ENCODE data around the gene MOB1B. TPM values are rescaled to one million over a fixed set of nuclear protein-coding genes. Genes with fewer than 3 reads are reported as not detected.

MOB1B gene
- total RNA-seq (2016; rRNA removed; fragmentation: Illumina TruSeq; extraction: Trizol) (4.0 and 6.8 TPM in 2 replicates), polyA plus RNA-seq (2011; rRNA removed) (3.9 and 4.1 TPM in 2 replicates), polyA minus RNA-seq (2011; rRNA and poly(A)+ RNA removed; ENCODE audit: low replicate concordance) (8.6 and 10.3 TPM in 2 replicates), Bru-seq, nascent RNA (percentile 69 among the genes with signal in this experiment), BruChase-seq, experiment 1, labeled RNA remaining after a 6-hour chase (percentile 84 among the genes with signal in this experiment), BruChase-seq, experiment 2, labeled RNA remaining after a 2-hour chase (percentile 78 among the genes with signal in this experiment)
- 5.0 and 5.6 TPM in 2 replicates for total RNA-seq (2016; cell fraction: cytosol; rRNA removed; fragmentation: Illumina TruSeq; extraction: Trizol; ENCODE audit: low read depth)
- 3.6 and 6.8 TPM in 2 replicates for total RNA-seq (2016; cell fraction: insoluble cytoplasmic fraction; rRNA removed; fragmentation: Illumina TruSeq; extraction: Trizol)
- total RNA-seq (2016; cell fraction: membrane; rRNA removed; fragmentation: Illumina TruSeq; extraction: Trizol): 2.5 TPM in 2 replicates
- 8.2 and 8.3 TPM in 2 replicates for total RNA-seq (2016; cell fraction: nucleus; rRNA removed; fragmentation: Illumina TruSeq; extraction: Trizol)
- polyA plus RNA-seq (2011; cell fraction: cytosol; rRNA removed): 1.1 and 1.8 TPM in 2 replicates
- polyA plus RNA-seq (2011; cell fraction: nucleus; rRNA removed): 2.5 and 4.6 TPM in 2 replicates
- 4.6 TPM in 2 replicates for polyA plus RNA-seq (2012)
- 0.23 and 0.25 TPM in 2 replicates for polyA plus RNA-seq (2016; cell fraction: cytosol; fragmentation: Illumina TruSeq; extraction: Trizol; ENCODE audit: low read depth)
- 8.2 and 8.5 TPM in 2 replicates for polyA plus RNA-seq (2016; cell fraction: insoluble cytoplasmic fraction; fragmentation: Illumina TruSeq; extraction: Trizol; ENCODE audit: low read depth)
- polyA plus RNA-seq (2016; cell fraction: membrane; fragmentation: Illumina TruSeq; extraction: Trizol; ENCODE audit: low read depth): 0.68 and 0.73 TPM in 2 replicates
- polyA plus RNA-seq (2016; cell fraction: nucleus; fragmentation: Illumina TruSeq; extraction: Trizol; ENCODE audit: insufficient read depth, low read depth): 11.2 and 12.5 TPM in 2 replicates
- 12.0 and 13.8 TPM in 2 replicates for polyA minus RNA-seq (2011; cell fraction: cytosol; rRNA and poly(A)+ RNA removed)
- polyA minus RNA-seq (2011; cell fraction: nucleus; rRNA and poly(A)+ RNA removed): 14.9 and 18.5 TPM in 2 replicates
- long read RNA-seq, experiment 1: 0 reads
- long read RNA-seq, experiment 2, partial matches to known transcripts: 0 of 9 reads
- long read RNA-seq, experiment 2, other reads (novel, unspliced or antisense): 9 of 9 reads

GRCh38 chr4:70901984-70902576 lies at the start of gene MOB1B:
Gene MOB1B, plus strand, starts transcription at chr4:70902369. Its CDS starts 168 bp downstream, at chr4:70902537.
- Histone ChIP-seq H3K4me1 (ENCODE audit: insufficient read depth, low read length) (peaks cover 17% of the 10 kb centered on the region), H3K9me3 (ENCODE audit: low read length) (no peaks in the 10 kb centered on the region), H4K20me1 (ENCODE audit: insufficient read depth, low read length) (no peaks in the 10 kb centered on the region), H3K79me2 (ENCODE audit: insufficient read depth, low read length) (peaks cover 14% of the 10 kb centered on the region), H3K36me3 (replicated peaks in 1 of 2; ENCODE audit: control insufficient read depth in 1 of 2, insufficient read depth in 2 of 2, low read length in 2 of 2) (peaks cover 2 to 9% of the 10 kb centered on the region in 2 experiments; a peak in 2 of 5 replicates), H3K9ac (ENCODE audit: insufficient read depth, low read depth, low read length) (peak within 1 kb of the TSS; percentile 77), H3K27me3 (ENCODE audit: control insufficient read depth in 1 of 2, insufficient read depth in 2 of 2, low read length in 2 of 2) (no peaks in the 10 kb centered on the region; a peak in 1 of 5 replicates), H3K4me3 (replicated peaks in 1 of 3; ENCODE audit: insufficient read depth in 1 of 3, low read depth in 2 of 3, low read length in 3 of 3) (peak within 1 kb of the TSS; percentile 90 to 97 (median 94)), H3K4me2 (ENCODE audit: low read depth, low read length) (peak within 1 kb of the TSS; percentile 79), H3K27ac (ENCODE audit: extremely low read length, insufficient read depth, low read length) (peak within 1 kb of the TSS; percentile 70), H2AFZ (ENCODE audit: low read length) (peak within 1 kb of the TSS; percentile 73)
- BruUV-seq (replicated peaks): no TSS peak
- DNase-seq (ENCODE audit: low spot score) (peak; percentile 77), ATAC-seq (peak; percentile 94), FAIRE-seq (no peak)
- intact Hi-C loops (cut with micrococcal nuclease; ENCODE audit: unreplicated experiment): loop anchor here (1.0 to 10.0 kb wide), 5 partner anchors 65 to 247 kb away; partner anchors contain the start of genes DCK, GRSF1 and UTP3
- ChIA-PET POLR2A (interaction anchor here (0.6 to 2.0 kb wide), 9 partner anchors 9 to 197 kb away, joined by 3 to 11 read pairs (median 5); partner anchors contain the start of genes DCK and GRSF1), CTCF (ENCODE audit: low intra/inter-chr PET ratio, low total read pairs) (no interaction called here)
- 0% methylated on average over 21 of the region's 47 CpGs for WGBS (ENCODE audit: low lambda C conversion rate)
- in situ Hi-C loops (cut with HindIII; ENCODE audit: extremely low pct_ligation_motif_present, low pct_unique_long_range_greater_than_20kb): no loop called here
- TF ChIP-seq ZNF564 (CRISPR knock-in tag; IDR thresholded peaks at IDR 0.05) (peak; percentile 41), ZNF350 (CRISPR knock-in tag; IDR thresholded peaks at IDR 0.05; ENCODE audit: borderline replicate concordance, low read depth) (peak; percentile 69; the same call in 1 of the 2 replicates), POLR2A (IDR thresholded peaks at IDR 0.05; ENCODE audit: insufficient read depth in 1 of 2, low read depth in 2 of 2, low read length in 2 of 2) (peak; percentile 43 to 82; a peak in 3 of 4 replicates), SIX4 (CRISPR knock-in tag; IDR thresholded peaks at IDR 0.05) (0 out of 2 replicates have a peak, but pooled peaks have one; percentile 32), HNF1B (CRISPR knock-in tag; IDR thresholded peaks at IDR 0.05) (peak; percentile 43; the same call in 1 of the 2 replicates), IKZF5 (CRISPR knock-in tag; IDR thresholded peaks at IDR 0.05) (peak; percentile 39; the same call in 1 of the 2 replicates), DZIP1 (CRISPR knock-in tag; IDR thresholded peaks at IDR 0.05) (no peak), SAP130 (CRISPR knock-in tag; IDR thresholded peaks at IDR 0.05; ENCODE audit: low read depth) (peak; percentile 62)
- TF ChIP-seq, protein P1, sequence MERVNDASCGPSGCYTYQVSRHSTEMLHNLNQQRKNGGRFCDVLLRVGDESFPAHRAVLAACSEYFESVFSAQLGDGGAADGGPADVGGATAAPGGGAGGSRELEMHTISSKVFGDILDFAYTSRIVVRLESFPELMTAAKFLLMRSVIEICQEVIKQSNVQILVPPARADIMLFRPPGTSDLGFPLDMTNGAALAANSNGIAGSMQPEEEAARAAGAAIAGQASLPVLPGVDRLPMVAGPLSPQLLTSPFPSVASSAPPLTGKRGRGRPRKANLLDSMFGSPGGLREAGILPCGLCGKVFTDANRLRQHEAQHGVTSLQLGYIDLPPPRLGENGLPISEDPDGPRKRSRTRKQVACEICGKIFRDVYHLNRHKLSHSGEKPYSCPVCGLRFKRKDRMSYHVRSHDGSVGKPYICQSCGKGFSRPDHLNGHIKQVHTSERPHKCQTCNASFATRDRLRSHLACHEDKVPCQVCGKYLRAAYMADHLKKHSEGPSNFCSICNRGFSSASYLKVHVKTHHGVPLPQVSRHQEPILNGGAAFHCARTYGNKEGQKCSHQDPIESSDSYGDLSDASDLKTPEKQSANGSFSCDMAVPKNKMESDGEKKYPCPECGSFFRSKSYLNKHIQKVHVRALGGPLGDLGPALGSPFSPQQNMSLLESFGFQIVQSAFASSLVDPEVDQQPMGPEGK (CRISPR knock-in tag; IDR thresholded peaks at IDR 0.05): peak; percentile 95
